Femur (tissue), 1 donor: ENCODE measurements around the gene IFI27L1.

Experiments
- DNase-seq: peaks from one replicate; pipeline ENCODE4 v3.0.0-alpha.2; 2017

The IFI27L1 gene

GRCh38 chr14:94081386-94081820, 293 bp downstream of the IFI27L1 start:
- DNase-seq, result no peak

- DNase-seq, result no peak
Observed at GRCh38 chr14:94087891-94088290, 6.8 kb downstream of the IFI27L1 start.

GRCh38 chr14:94088516-94088915, 7.4 kb downstream of the IFI27L1 start:
- no peak for DNase-seq

GRCh38 chr14:94089479-94089878, 8.4 kb downstream of the IFI27L1 start:
- DNase-seq, result no peak

- DNase-seq, result no peak
Observed at GRCh38 chr14:94093418-94093817, 12.3 kb downstream of the IFI27L1 start.

GRCh38 chr14:94097091-94097490, 16.0 kb downstream of the IFI27L1 start:
- DNase-seq, result no peak

GRCh38 chr14:94098326-94098992, 17.3 kb downstream of the IFI27L1 start:
- DNase-seq, result no peak

- DNase-seq, result no peak
Observed at GRCh38 chr14:94099006-94099405, 17.9 kb downstream of the IFI27L1 start.

- DNase-seq, result no peak
Observed at GRCh38 chr14:94100847-94101246, 19.7 kb downstream of the IFI27L1 start.

GRCh38 chr14:94101748-94102147, 20.6 kb downstream of the IFI27L1 start:
- DNase-seq, result no peak

- no peak for DNase-seq
Observed at GRCh38 chr14:94102768-94103482, 21.8 kb downstream of the IFI27L1 start.

- DNase-seq, result no peak
Observed at GRCh38 chr14:94103554-94104150, 22.5 kb downstream of the IFI27L1 start.

GRCh38 chr14:94104731-94105130, 23.6 kb downstream of the IFI27L1 start:
- DNase-seq, result no peak

- no peak for DNase-seq
Observed at GRCh38 chr14:94109915-94110250, 28.8 kb downstream of the IFI27L1 start.

GRCh38 chr14:94110552-94111181, 29.6 kb downstream of the IFI27L1 start, which contains the start of gene IFI27:
IFI27 (plus strand) TSS chr14:94110736.
- DNase-seq, result no peak

- no peak for DNase-seq
Observed at GRCh38 chr14:94111276-94112095, 30.4 kb downstream of the IFI27L1 start.

GRCh38 chr14:94112513-94113063, 31.5 kb downstream of the IFI27L1 start:
- DNase-seq, result no peak

- DNase-seq, result no peak
Observed at GRCh38 chr14:94113073-94113472, 32.0 kb downstream of the IFI27L1 start.

- DNase-seq, result no peak
Observed at GRCh38 chr14:94113490-94113889, 32.4 kb downstream of the IFI27L1 start.

- no peak for DNase-seq
Observed at GRCh38 chr14:94113908-94114588, 32.9 kb downstream of the IFI27L1 start.

GRCh38 chr14:94114589-94115057, 33.5 kb downstream of the IFI27L1 start:
- DNase-seq, result no peak
